GM18909 (cell line): ENCODE results near the gene GDPD4.

Experiments used
- ATAC-seq: cut with Tn5 transposase; IDR thresholded peaks from one replicate; pipeline ENCODE4 v1.9.1; 2021; ENCODE audit warnings: mild to moderate bottlenecking; ENCODE audit not compliant: unreplicated experiment, poor library complexity

GDPD4 gene

GRCh38 chr11:77179681-77180080 is 121.8 kb downstream of the GDPD4 start:
- no peak for ATAC-seq

- no peak for ATAC-seq
Measured at GRCh38 chr11:77179048-77179447, 122.4 kb downstream of the GDPD4 start.

- ATAC-seq: no peak
Measured at GRCh38 chr11:77178150-77178549, 123.3 kb downstream of the GDPD4 start.

GRCh38 chr11:77176996-77177395 is 124.5 kb downstream of the GDPD4 start:
- ATAC-seq: no peak

GRCh38 chr11:77175869-77176539 is 125.5 kb downstream of the GDPD4 start:
- no peak for ATAC-seq

- no peak for ATAC-seq
Measured at GRCh38 chr11:77175021-77175842, 126.3 kb downstream of the GDPD4 start.

GRCh38 chr11:77174559-77174958 is 126.9 kb downstream of the GDPD4 start:
- ATAC-seq: no peak

GRCh38 chr11:77173494-77173893 is 128.0 kb downstream of the GDPD4 start:
- no peak for ATAC-seq

- no peak for ATAC-seq
Measured at GRCh38 chr11:77172666-77172982, 128.9 kb downstream of the GDPD4 start.

- ATAC-seq: no peak
Measured at GRCh38 chr11:77171885-77172665, 129.4 kb downstream of the GDPD4 start.

- no peak for ATAC-seq
Measured at GRCh38 chr11:77171254-77171653, 130.2 kb downstream of the GDPD4 start.

- ATAC-seq: no peak
Measured at GRCh38 chr11:77170107-77170506, 131.4 kb downstream of the GDPD4 start.

GRCh38 chr11:77167791-77168190 is 133.7 kb downstream of the GDPD4 start:
- ATAC-seq: no peak

- no peak for ATAC-seq
Measured at GRCh38 chr11:77167111-77167626, 134.3 kb downstream of the GDPD4 start.
